ENCODE results near the gene FBXO22. TPM values are rescaled to one million over a fixed set of nuclear protein-coding genes. Genes with fewer than 3 reads are reported as not detected.

Gene FBXO22
- total RNA-seq, 1 donor from 2014 or later = 20.4 TPM

DNA sequence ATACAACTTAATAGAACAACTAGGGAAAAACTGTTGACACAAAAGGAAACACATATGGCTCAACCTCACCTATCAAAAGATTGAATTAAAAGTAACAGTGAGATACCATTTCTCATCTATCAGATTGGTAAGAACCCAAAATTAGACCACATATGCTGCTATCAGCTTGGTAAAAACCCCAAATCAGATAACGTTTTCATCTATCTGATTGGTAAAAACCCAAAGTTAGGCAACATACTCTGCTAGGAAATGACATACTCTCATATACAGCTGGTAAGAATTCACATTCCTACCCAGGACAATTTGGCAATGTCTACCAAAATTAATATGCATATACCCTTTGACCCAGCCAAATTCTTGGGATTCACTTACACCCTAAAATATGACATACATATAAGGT is 82.3 kb downstream of the FBXO22 start:
- no peaks in the 10 kb centered on the region for H3K36me3 ChIP-seq
- intact Hi-C loops (cut with DNase I) = no loop called here

DNA sequence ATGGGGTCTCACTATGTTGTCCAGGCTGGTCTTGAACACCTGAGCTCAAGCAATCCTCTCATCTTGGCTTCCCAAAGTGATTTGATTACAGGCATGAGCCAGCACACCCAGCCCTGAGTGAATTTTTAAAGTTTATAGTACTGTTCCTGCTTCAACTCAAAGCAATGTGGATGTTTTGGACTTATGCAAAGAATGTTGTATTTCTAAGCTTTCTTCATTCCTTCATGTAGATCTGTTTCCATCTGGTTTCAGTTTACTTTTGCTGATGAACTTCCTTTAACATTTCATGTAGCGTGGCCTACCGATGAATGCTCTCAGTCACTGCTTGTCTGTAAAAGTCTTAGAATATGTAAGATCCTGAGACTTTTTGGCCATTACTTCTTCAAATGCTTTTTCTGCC is 85.4 kb downstream of the FBXO22 start:
- TF ChIP-seq, protein P1, sequence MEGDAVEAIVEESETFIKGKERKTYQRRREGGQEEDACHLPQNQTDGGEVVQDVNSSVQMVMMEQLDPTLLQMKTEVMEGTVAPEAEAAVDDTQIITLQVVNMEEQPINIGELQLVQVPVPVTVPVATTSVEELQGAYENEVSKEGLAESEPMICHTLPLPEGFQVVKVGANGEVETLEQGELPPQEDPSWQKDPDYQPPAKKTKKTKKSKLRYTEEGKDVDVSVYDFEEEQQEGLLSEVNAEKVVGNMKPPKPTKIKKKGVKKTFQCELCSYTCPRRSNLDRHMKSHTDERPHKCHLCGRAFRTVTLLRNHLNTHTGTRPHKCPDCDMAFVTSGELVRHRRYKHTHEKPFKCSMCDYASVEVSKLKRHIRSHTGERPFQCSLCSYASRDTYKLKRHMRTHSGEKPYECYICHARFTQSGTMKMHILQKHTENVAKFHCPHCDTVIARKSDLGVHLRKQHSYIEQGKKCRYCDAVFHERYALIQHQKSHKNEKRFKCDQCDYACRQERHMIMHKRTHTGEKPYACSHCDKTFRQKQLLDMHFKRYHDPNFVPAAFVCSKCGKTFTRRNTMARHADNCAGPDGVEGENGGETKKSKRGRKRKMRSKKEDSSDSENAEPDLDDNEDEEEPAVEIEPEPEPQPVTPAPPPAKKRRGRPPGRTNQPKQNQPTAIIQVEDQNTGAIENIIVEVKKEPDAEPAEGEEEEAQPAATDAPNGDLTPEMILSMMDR (IDR thresholded peaks at IDR 0.05) = no peak

More for the DNA sequence above, 82.3 kb downstream of the FBXO22 start:
- Histone ChIP-seq H3K4me3 (no peak overlapping the region), H3K27me3 (ENCODE audit: low read depth) (no peaks in the 10 kb centered on the region), H3K4me1 (no peaks in the 10 kb centered on the region), H3K27ac (no peak overlapping the region), H3K9me3 (no peaks in the 10 kb centered on the region)
- DNase-seq = no peak
- TF ChIP-seq, protein P1 (IDR thresholded peaks at IDR 0.05) = no peak
- ATAC-seq = no peak

GRCh38 chr15:75989875-75990274 is 86.2 kb downstream of the FBXO22 start:
- Histone ChIP-seq H3K4me3 (no peak overlapping the region), H3K9me3 (peaks cover 6% of the 10 kb centered on the region), H3K36me3 (no peaks in the 10 kb centered on the region), H3K27me3 (ENCODE audit: low read depth) (no peaks in the 10 kb centered on the region), H3K27ac (no peak overlapping the region), H3K4me1 (no peaks in the 10 kb centered on the region)
- intact Hi-C loops (cut with DNase I) = no loop called here
- ATAC-seq = no peak
- no peak for DNase-seq
- TF ChIP-seq, protein P1 (IDR thresholded peaks at IDR 0.05) = no peak

More for the DNA sequence above, 85.4 kb downstream of the FBXO22 start:
- no peak overlapping the region for H3K4me3 ChIP-seq
- H3K9me3 ChIP-seq = peaks cover 6% of the 10 kb centered on the region
- intact Hi-C loops (cut with DNase I) = no loop called here
- DNase-seq (no peak), ATAC-seq (no peak)
- no peaks in the 10 kb centered on the region for H3K36me3 ChIP-seq
- H3K27me3 ChIP-seq (ENCODE audit: low read depth) = no peaks in the 10 kb centered on the region
- no peaks in the 10 kb centered on the region for H3K4me1 ChIP-seq
- H3K27ac ChIP-seq = no peak overlapping the region

Other genes starting within 250 kb of the FBXO22 start
- 15.0 TPM for gene CSPG4, start 191.0 kb upstream of the FBXO22 start, total RNA-seq
- gene UBE2Q2, start 60.4 kb upstream of the FBXO22 start, total RNA-seq = 29.0 TPM
- 2.2 TPM for gene NRG4, start 108.5 kb downstream of the FBXO22 start, total RNA-seq
- gene TMEM266, start 156.1 kb downstream of the FBXO22 start, total RNA-seq = 1.4 TPM